SU-DHL-6 (cell line): ENCODE measurements around the gene NATD1.

Experiments used
- H2AFZ ChIP-seq: fragments of 200-600 bp; sonication (generic); 2 replicates; pipeline ENCODE4 v1.6.1; 2014; ENCODE audit warnings: low read depth, mild to moderate bottlenecking, moderate library complexity, mixed read lengths, antibody characterized with exemption, low read length; ENCODE audit not compliant: severe bottlenecking
- H3F3A ChIP-seq: fragments of 200-600 bp; shearing (Covaris generic); 2 replicates; pipeline ENCODE4 v1.6.0; 2016; ENCODE audit warnings: antibody characterized with exemption, mild to moderate bottlenecking; ENCODE audit not compliant: insufficient read depth
- H3K27ac ChIP-seq: fragments of 200-600 bp; sonication (generic); 2 replicates; pipeline ENCODE4 v1.5.1; 2016; ENCODE audit warnings: low read depth, mild to moderate bottlenecking, low read length, moderate library complexity, mixed read lengths
- H3K27me3 ChIP-seq: fragments of 200-600 bp; sonication (generic), shearing (Covaris generic); 2 replicates; pipeline ENCODE4 v1.6.0; 2014; ENCODE audit warnings: mild to moderate bottlenecking, low read length
- H3K36me3 ChIP-seq: fragments of 200-600 bp; sonication (generic); 2 replicates; pipeline ENCODE4 v1.6.1; 2014; ENCODE audit warnings: mild to moderate bottlenecking, low read length, mixed read lengths
- H3K4me2 ChIP-seq: fragments of 300-600, 200-600 bp; shearing (Covaris generic), sonication (generic); 2 replicates; pipeline ENCODE4 v1.6.0; 2014; ENCODE audit warnings: low read length, low read depth, mild to moderate bottlenecking; ENCODE audit not compliant: poor library complexity, severe bottlenecking
- H3K4me3 ChIP-seq: fragments of 200-600 bp; sonication (generic); 2 replicates; pipeline ENCODE4 v1.5.1; 2014; ENCODE audit warnings: antibody characterized with exemption, low read length, mild to moderate bottlenecking, mixed read lengths; ENCODE audit not compliant: insufficient read depth, poor library complexity, severe bottlenecking
- H3K79me2 ChIP-seq: fragments of 200-600 bp; sonication (generic); 2 replicates; pipeline ENCODE4 v1.6.1; 2014; ENCODE audit warnings: mild to moderate bottlenecking, low read length, moderate library complexity; ENCODE audit not compliant: insufficient read depth
- H3K9ac ChIP-seq: fragments of 200-600 bp; sonication (generic); 2 replicates; pipeline ENCODE4 v1.7.0; 2014; ENCODE audit warnings: mild to moderate bottlenecking, low read length
- H3K9me2 ChIP-seq: fragments of 200-600 bp; sonication (generic); replicated peaks from 2 replicates; pipeline ENCODE4 v1.6.1; 2014; ENCODE audit warnings: low read length; ENCODE audit not compliant: insufficient read depth
- H3K9me3 ChIP-seq: fragments of 200-600 bp; sonication (generic); 2 replicates; pipeline ENCODE4 v1.6.1; 2014; ENCODE audit warnings: low read length, mixed read lengths; ENCODE audit not compliant: insufficient read depth
- H4K20me1 ChIP-seq: fragments of 200-600 bp; sonication (generic); 2 replicates; pipeline ENCODE4 v1.6.1; 2014; ENCODE audit warnings: low read depth, mild to moderate bottlenecking, antibody characterized with exemption, low read length, moderate library complexity, mixed read lengths
- EZH2phosphoT487 ChIP-seq: fragments of 200-600 bp; sonication (generic), shearing (Covaris generic); conservative IDR thresholded peaks from 2 replicates; pipeline ENCODE4 v1.6.1; 2018; ENCODE audit warnings: mild to moderate bottlenecking, antibody characterized with exemption, low read length, moderate library complexity, mixed read lengths
- TF ChIP-seq, protein P1 (sequence below): fragments of 200-600 bp; sonication (generic); IDR thresholded peaks from one replicate; pipeline ENCODE4 v1.5.1; 2017; ENCODE audit warnings: antibody characterized with exemption, mild to moderate bottlenecking, low read length, moderate library complexity; ENCODE audit not compliant: insufficient read depth, poor library complexity, severe bottlenecking

Gene NATD1

GRCh38 chr17:21201298-21201595 lies 52.0 kb downstream of the NATD1 start:
- Histone ChIP-seq H3K9me2 (no peaks in the 10 kb centered on the region), H3K9ac (no peak overlapping the region), H3K9me3 (no peaks in the 10 kb centered on the region), H3K27me3 (no peaks in the 10 kb centered on the region), H3K79me2 (peaks cover 68% of the 10 kb centered on the region), H3F3A (no peaks in the 10 kb centered on the region), H3K27ac (no peak overlapping the region), H4K20me1 (peaks cover 7% of the 10 kb centered on the region; the same call in 1 of the 2 replicates), H3K36me3 (no peaks in the 10 kb centered on the region), H3K4me3 (no peak overlapping the region), H2AFZ (no peak overlapping the region), H3K4me2 (no peak overlapping the region)
- no peak for TF ChIP-seq EZH2phosphoT487
- TF ChIP-seq, protein P1, sequence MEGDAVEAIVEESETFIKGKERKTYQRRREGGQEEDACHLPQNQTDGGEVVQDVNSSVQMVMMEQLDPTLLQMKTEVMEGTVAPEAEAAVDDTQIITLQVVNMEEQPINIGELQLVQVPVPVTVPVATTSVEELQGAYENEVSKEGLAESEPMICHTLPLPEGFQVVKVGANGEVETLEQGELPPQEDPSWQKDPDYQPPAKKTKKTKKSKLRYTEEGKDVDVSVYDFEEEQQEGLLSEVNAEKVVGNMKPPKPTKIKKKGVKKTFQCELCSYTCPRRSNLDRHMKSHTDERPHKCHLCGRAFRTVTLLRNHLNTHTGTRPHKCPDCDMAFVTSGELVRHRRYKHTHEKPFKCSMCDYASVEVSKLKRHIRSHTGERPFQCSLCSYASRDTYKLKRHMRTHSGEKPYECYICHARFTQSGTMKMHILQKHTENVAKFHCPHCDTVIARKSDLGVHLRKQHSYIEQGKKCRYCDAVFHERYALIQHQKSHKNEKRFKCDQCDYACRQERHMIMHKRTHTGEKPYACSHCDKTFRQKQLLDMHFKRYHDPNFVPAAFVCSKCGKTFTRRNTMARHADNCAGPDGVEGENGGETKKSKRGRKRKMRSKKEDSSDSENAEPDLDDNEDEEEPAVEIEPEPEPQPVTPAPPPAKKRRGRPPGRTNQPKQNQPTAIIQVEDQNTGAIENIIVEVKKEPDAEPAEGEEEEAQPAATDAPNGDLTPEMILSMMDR: no peak

GRCh38 chr17:21200590-21201297 lies 52.5 kb downstream of the NATD1 start:
- TF ChIP-seq, protein P1: no peak
- TF ChIP-seq EZH2phosphoT487: no peak
- Histone ChIP-seq H3K4me3 (no peak overlapping the region), H3K27me3 (no peaks in the 10 kb centered on the region), H3K9me2 (no peaks in the 10 kb centered on the region), H3K79me2 (peaks cover 63% of the 10 kb centered on the region), H3K27ac (no peak overlapping the region), H3K36me3 (no peaks in the 10 kb centered on the region), H3F3A (no peaks in the 10 kb centered on the region), H3K9me3 (no peaks in the 10 kb centered on the region), H3K9ac (no peak overlapping the region), H4K20me1 (peaks cover 7% of the 10 kb centered on the region; the same call in 1 of the 2 replicates), H2AFZ (no peak overlapping the region), H3K4me2 (no peak overlapping the region)

GRCh38 chr17:21199856-21200255 lies 53.4 kb downstream of the NATD1 start:
- no peaks in the 10 kb centered on the region for H3K36me3 ChIP-seq

More at GRCh38 chr17:21199856-21200255, 53.4 kb downstream of the NATD1 start:
- Histone ChIP-seq H3K9me3 (no peaks in the 10 kb centered on the region), H3K79me2 (peaks cover 55% of the 10 kb centered on the region), H3K9me2 (no peaks in the 10 kb centered on the region), H3K27me3 (no peaks in the 10 kb centered on the region), H4K20me1 (peaks cover 6% of the 10 kb centered on the region; the same call in 1 of the 2 replicates), H3K4me3 (no peak overlapping the region), H3K27ac (no peak overlapping the region), H3F3A (no peaks in the 10 kb centered on the region; the same call in 1 of the 2 replicates), H3K4me2 (no peak overlapping the region), H2AFZ (no peak overlapping the region), H3K9ac (no peak overlapping the region)
- TF ChIP-seq, protein P1: no peak
- TF ChIP-seq EZH2phosphoT487: no peak
